Caco-2 (cell line): ENCODE results near the gene SLC47A2. TPM values are rescaled to one million over a fixed set of nuclear protein-coding genes. Genes with fewer than 3 reads are reported as not detected.

Experiments
- BruUV-seq: library from RNA; stranded (reverse); fragments of 400-500 nt; replicated peaks from 2 replicates; lab custom pipeline; 2021; lab: Mats Ljungman, UMichigan
- CTCF ChIA-PET: fragments of 300-600 bp; sonication (Branson Sonifier 250); formaldehyde crosslinking; loops from one replicate; lab custom pipeline; 2022; ENCODE audit warnings: antibody characterized with exemption; lab: Charles Lee
- POLR2A ChIA-PET: fragments of 300-600 bp; sonication (Branson Sonifier 250); formaldehyde crosslinking; loops from one replicate; lab custom pipeline; 2022; ENCODE audit warnings: antibody characterized with exemption; lab: Charles Lee
- DNase-seq, 2 experiments: peaks; one replicate each; pipeline versions ENCODE4 v3.0.0 to v3.0.0-alpha.2; 2020 to 2022
- H3K27me3 ChIP-seq: replicated peaks from 2 replicates; pipeline ENCODE4 v1.6.0; 2011; ENCODE audit warnings: low read length; ENCODE audit not compliant: control insufficient read depth, insufficient read depth
- H3K36me3 ChIP-seq: 2 replicates; pipeline ENCODE4 v1.5.1; 2011; ENCODE audit warnings: low read length; ENCODE audit not compliant: control insufficient read depth, insufficient read depth
- H3K4me1 ChIP-seq: fragments of 250-450 bp; sonication (Bioruptor Pico); 2 replicates; pipeline ENCODE4 v1.5.1; 2020; ENCODE audit warnings: mild to moderate bottlenecking
- H3K4me3 ChIP-seq: 2 replicates; pipeline ENCODE4 v1.5.1; 2011; ENCODE audit warnings: low read depth, mild to moderate bottlenecking, control low read depth, low read length
- H3K9me3 ChIP-seq: fragments of 250-450 bp; sonication (Bioruptor Pico); 2 replicates; pipeline ENCODE4 v1.5.1; 2020; ENCODE audit warnings: mild to moderate bottlenecking, moderate library complexity
- H3K27ac Mint-ChIP-seq: one replicate; pipeline ENCODE4 v1.8.0; 2022; ENCODE audit warnings: mixed read lengths; ENCODE audit not compliant: unreplicated experiment
- H3K27me3 Mint-ChIP-seq: one replicate; pipeline ENCODE4 v1.8.0; 2022; ENCODE audit warnings: mixed read lengths; ENCODE audit not compliant: insufficient read depth, unreplicated experiment
- H3K36me3 Mint-ChIP-seq: one replicate; pipeline ENCODE4 v1.8.0; 2022; ENCODE audit warnings: mild to moderate bottlenecking, mixed read lengths; ENCODE audit not compliant: insufficient read depth, unreplicated experiment
- H3K4me1 Mint-ChIP-seq: one replicate; pipeline ENCODE4 v1.8.0; 2022; ENCODE audit warnings: low read depth, mixed read lengths; ENCODE audit not compliant: unreplicated experiment
- H3K4me3 Mint-ChIP-seq: one replicate; pipeline ENCODE4 v1.8.0; 2022; ENCODE audit warnings: mild to moderate bottlenecking, moderate library complexity, mixed read lengths; ENCODE audit not compliant: unreplicated experiment
- H3K9me3 Mint-ChIP-seq: one replicate; pipeline ENCODE4 v1.8.0; 2022; ENCODE audit warnings: mixed read lengths; ENCODE audit not compliant: unreplicated experiment
- intact Hi-C: fragments of 100-400 bp; cut with micrococcal nuclease; formaldehyde crosslinking; loops from one replicate; pipeline ENCODE4 v1.10.0; 2022; ENCODE audit not compliant: unreplicated experiment
- total RNA-seq: library from RNA; stranded (reverse); gene quantifications from 2 replicates; pipeline ENCODE4 v1.2.3, GENCODE V29; 2022
- TF ChIP-seq, protein P1 (sequence below), 2 experiments: fragments of 200-600 bp in 1 of 2; IDR thresholded peaks; 1 replicate in 1 of 2; 2 replicates in 1 of 2; pipeline versions ENCODE4 v1.5.1 to v1.8.0; 2011 to 2022; ENCODE audit warnings: antibody characterized with exemption in 1 of 2, control low read depth in 1 of 2, inconsistent platforms in 1 of 2, low read depth in 1 of 2, low read length in 1 of 2, mild to moderate bottlenecking in 1 of 2, moderate library complexity in 1 of 2; ENCODE audit not compliant: insufficient read depth in 1 of 2, severe bottlenecking in 1 of 2, unreplicated experiment in 1 of 2

The SLC47A2 gene
- total RNA-seq, 1 experiment from 2014 or later, result 0.20 TPM

DNA sequence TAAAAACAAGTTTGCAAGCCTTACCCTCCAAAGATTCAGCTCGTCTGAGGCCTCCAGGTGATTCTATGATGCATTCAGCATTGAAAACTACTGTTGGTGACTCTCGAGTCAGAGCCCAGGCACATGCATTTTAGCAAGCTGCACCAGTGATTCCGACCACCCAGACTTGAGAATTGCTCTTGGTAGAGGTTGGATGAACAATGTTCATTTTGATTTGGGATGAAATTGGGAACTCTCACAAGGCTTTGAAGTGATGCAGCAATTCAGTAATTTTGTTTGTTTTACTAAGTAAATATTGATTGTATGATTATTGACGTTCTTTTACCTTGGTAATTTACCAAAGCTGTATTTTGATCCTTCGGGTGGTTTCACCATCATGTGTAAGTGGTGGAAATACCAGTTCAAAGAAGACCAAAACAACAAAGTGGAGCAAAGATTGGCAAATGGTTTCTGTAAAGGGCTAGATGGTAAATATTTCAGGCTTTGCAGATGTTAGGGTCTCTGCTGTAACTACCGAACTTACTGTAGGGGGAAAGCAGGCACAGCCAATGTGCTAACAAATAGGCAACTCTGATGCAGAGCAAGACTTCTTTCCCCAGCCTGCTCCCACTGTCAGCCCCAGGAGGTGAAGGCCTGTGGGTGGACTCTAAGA lies 56.0 kb downstream of the SLC47A2 start:
- DNase-seq, result peak in 1 of 2 experiments; percentile 41
- ChIA-PET CTCF (interaction anchor here (0.6 to 2.6 kb wide), 5 partner anchors 11 to 113 kb away, joined by 3 to 8 read pairs (median 3); partner anchors contain the start of gene ALDH3A2), POLR2A (interaction anchor here (1.8 to 2.4 kb wide), 2 partner anchors 11 to 12 kb away, joined by 5 to 15 read pairs; partner anchors contain the start of gene ALDH3A2)
- Mint-ChIP-seq H3K4me1 (peaks cover 33% of the 10 kb centered on the region), H3K4me3 (no peak overlapping the region), H3K27me3 (no peaks in the 10 kb centered on the region), H3K27ac (peak overlapping the region; percentile 6), H3K36me3 (peaks cover 45% of the 10 kb centered on the region), H3K9me3 (no peaks in the 10 kb centered on the region)
- BruUV-seq, result no TSS peak
- Histone ChIP-seq H3K4me3 (no peak overlapping the region), H3K27me3 (no peaks in the 10 kb centered on the region), H3K9me3 (no peaks in the 10 kb centered on the region), H3K4me1 (peaks cover 14% of the 10 kb centered on the region), H3K36me3 (no peaks in the 10 kb centered on the region; the same call in 1 of the 2 replicates)
- intact Hi-C loops, result loop anchor here (1.0 kb wide), 1 partner anchor 11 kb away; no protein-coding TSS in a partner anchor
- TF ChIP-seq, protein P1, sequence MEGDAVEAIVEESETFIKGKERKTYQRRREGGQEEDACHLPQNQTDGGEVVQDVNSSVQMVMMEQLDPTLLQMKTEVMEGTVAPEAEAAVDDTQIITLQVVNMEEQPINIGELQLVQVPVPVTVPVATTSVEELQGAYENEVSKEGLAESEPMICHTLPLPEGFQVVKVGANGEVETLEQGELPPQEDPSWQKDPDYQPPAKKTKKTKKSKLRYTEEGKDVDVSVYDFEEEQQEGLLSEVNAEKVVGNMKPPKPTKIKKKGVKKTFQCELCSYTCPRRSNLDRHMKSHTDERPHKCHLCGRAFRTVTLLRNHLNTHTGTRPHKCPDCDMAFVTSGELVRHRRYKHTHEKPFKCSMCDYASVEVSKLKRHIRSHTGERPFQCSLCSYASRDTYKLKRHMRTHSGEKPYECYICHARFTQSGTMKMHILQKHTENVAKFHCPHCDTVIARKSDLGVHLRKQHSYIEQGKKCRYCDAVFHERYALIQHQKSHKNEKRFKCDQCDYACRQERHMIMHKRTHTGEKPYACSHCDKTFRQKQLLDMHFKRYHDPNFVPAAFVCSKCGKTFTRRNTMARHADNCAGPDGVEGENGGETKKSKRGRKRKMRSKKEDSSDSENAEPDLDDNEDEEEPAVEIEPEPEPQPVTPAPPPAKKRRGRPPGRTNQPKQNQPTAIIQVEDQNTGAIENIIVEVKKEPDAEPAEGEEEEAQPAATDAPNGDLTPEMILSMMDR (IDR thresholded peaks at IDR 0.05; ENCODE audit: insufficient read depth in 1 of 2, low read depth in 1 of 2, low read length in 1 of 2, severe bottlenecking in 1 of 2, unreplicated experiment in 1 of 2), result no peak

DNA sequence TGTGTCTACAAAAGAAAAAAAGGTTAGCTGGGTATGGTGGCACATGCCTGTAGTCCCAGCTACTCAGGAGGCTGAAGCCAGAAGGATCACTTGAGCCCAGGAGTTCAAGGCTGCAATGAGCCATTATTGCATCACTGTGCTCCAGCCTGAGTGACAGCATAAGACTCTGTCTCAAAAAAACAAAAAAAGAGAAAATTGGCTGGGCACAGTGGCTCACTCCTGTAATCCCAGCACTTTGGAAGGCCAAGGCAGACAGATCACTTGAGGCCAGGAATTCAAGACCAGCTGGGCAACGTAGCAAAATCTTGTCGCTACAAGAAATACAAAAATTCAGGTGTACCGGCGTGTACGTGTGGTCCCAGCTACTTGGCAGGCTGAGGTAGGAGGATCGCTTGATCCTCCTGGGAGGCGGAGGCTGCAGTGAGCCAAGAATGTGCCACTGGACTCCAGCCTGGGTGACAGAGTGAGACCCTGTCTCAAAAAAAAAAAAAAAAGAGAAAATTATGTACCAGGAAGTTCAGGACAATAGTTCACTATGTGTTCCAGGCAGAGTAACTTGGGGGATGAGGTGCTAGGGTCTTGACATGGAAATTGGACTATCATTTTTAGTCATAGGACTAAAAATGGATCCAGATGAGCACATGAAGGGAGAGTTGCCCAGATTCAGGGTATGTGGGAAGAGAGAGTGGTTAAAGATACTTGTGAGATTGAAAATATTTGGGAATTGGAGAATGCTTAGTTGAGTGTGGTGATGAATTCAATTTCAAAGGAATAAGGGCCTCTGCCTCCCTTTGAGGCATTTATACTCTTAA lies 56.8 kb downstream of the SLC47A2 start:
- no peak for DNase-seq
- peaks cover 52% of the 10 kb centered on the region for H3K36me3 Mint-ChIP-seq
- H3K9me3 Mint-ChIP-seq, result no peaks in the 10 kb centered on the region
- H3K4me3 Mint-ChIP-seq, result no peak overlapping the region
- Histone ChIP-seq H3K4me3 (no peak overlapping the region), H3K4me1 (peaks cover 14% of the 10 kb centered on the region), H3K9me3 (no peaks in the 10 kb centered on the region), H3K36me3 (no peaks in the 10 kb centered on the region; the same call in 1 of the 2 replicates), H3K27me3 (no peaks in the 10 kb centered on the region)
- intact Hi-C loops, result loop anchor here (1.0 kb wide), 1 partner anchor 10 kb away; no protein-coding TSS in a partner anchor
- TF ChIP-seq, protein P1 (IDR thresholded peaks at IDR 0.05; ENCODE audit: insufficient read depth in 1 of 2, low read depth in 1 of 2, low read length in 1 of 2, severe bottlenecking in 1 of 2, unreplicated experiment in 1 of 2), result no peak
- no TSS peak for BruUV-seq
- peak overlapping the region; percentile 6 for H3K27ac Mint-ChIP-seq
- ChIA-PET CTCF (interaction anchor here (0.6 to 2.6 kb wide), 5 partner anchors 11 to 1103 kb away, joined by 3 to 8 read pairs (median 3); partner anchors contain the start of gene ALDH3A2), POLR2A (interaction anchor here (1.8 to 2.4 kb wide), 2 partner anchors 11 to 12 kb away, joined by 5 to 15 read pairs; partner anchors contain the start of gene ALDH3A2)
- peaks cover 34% of the 10 kb centered on the region for H3K4me1 Mint-ChIP-seq
- no peaks in the 10 kb centered on the region for H3K27me3 Mint-ChIP-seq
